ENCODE measurements around the gene BAHCC1.

Gene BAHCC1

DNA sequence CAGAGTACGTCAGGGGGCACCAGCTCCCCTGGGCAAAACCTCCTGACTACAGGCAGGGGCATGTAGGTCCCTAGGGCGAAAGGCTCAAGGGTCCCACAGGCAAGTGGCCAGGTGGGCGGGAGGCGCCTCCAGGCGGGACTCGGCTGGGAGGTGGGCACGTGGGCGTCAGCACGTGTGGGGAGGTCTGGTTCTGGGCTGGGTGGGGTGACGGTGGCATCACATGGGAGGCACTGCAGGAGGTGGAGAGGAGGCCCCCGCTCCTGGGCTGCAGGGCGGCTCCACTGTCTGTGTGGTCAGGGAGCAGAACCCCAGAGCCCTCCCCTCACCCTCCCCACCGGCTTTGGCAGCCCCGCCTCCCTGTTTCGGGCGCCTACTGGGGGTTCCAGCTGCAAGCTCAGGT is 64.6 kb downstream of the BAHCC1 start:
- no peak overlapping the region for H3K4me3 ChIP-seq (ENCODE audit: control insufficient read depth, low read depth, low read length)
- no peak for TF ChIP-seq CTCF (conservative IDR thresholded peaks at IDR 0.05; ENCODE audit: control insufficient read depth, insufficient read depth, low read depth, low read length)
- no peak for DNase-seq (ENCODE audit: low read depth)

GRCh38 chr17:81460856-81461460 is 65.7 kb downstream of the BAHCC1 start:
- TF ChIP-seq CTCF (conservative IDR thresholded peaks at IDR 0.05; ENCODE audit: control insufficient read depth, insufficient read depth, low read depth, low read length), result no peak
- H3K4me3 ChIP-seq (ENCODE audit: control insufficient read depth, low read depth, low read length), result no peak overlapping the region
- DNase-seq (ENCODE audit: low read depth), result no peak

- DNase-seq (ENCODE audit: low read depth), result no peak
- no peak overlapping the region for H3K4me3 ChIP-seq (ENCODE audit: control insufficient read depth, low read depth, low read length)
- TF ChIP-seq CTCF (conservative IDR thresholded peaks at IDR 0.05; ENCODE audit: control insufficient read depth, insufficient read depth, low read depth, low read length), result no peak
Measured at GRCh38 chr17:81461607-81462500, 66.6 kb downstream of the BAHCC1 start.

DNA sequence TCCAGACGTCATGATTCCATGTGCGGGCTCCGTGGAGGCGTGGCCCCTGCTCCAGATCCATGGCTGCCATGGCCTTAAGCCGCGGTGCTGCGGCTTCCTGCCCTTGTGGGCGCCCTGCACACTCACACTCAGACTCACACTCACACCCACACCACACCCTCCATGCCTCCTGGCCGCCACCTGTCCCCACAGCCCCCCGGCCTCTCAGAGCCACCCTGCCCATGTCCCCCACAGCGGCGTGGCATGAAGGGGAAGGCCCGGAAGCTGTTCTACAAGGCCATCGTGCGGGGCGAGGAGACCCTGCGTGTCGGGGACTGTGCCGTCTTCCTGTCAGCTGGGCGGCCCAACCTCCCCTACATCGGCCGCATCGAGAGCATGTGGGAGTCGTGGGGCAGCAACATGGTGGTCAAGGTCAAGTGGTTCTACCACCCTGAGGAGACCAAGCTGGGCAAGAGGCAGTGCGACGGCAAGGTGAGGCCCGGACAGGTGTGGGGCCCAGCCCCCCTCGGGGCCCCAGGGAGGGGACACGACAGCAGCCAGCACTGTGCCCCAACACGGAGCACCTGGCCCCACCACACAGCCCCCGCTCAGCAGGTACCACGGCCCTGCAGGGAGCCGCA is 67.4 kb downstream of the BAHCC1 start:
- H3K4me3 ChIP-seq (ENCODE audit: control insufficient read depth, low read depth, low read length), result no peak overlapping the region
- DNase-seq (ENCODE audit: low read depth), result no peak
- TF ChIP-seq CTCF (conservative IDR thresholded peaks at IDR 0.05; ENCODE audit: control insufficient read depth, insufficient read depth, low read depth, low read length), result no peak

- no peak overlapping the region for H3K4me3 ChIP-seq (ENCODE audit: control insufficient read depth, low read depth, low read length)
- no peak for TF ChIP-seq CTCF (conservative IDR thresholded peaks at IDR 0.05; ENCODE audit: control insufficient read depth, insufficient read depth, low read depth, low read length)
- DNase-seq (ENCODE audit: low read depth), result no peak
Measured at GRCh38 chr17:81463506-81463905, 68.2 kb downstream of the BAHCC1 start.

DNA sequence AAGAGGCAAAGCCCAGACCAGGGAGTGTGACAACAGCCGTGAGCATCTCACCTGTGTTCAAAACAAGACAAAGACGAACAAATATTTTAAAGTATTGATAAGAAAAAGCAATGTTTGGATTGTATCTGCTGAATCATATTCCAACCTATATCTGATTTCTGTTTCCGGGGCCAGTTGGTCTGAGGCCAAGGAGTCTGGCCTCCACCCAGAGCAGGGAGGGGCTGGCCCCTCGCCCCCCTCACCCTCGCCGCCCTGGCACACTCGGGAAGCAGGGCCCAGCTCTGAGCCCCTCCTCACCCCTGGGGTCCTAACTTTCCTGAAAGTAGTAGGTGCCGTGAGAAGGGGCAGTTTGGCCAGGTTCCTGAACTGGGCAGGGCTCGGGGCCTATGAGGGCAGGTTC is 69.3 kb downstream of the BAHCC1 start:
- TF ChIP-seq CTCF (conservative IDR thresholded peaks at IDR 0.05; ENCODE audit: control insufficient read depth, insufficient read depth, low read depth, low read length), result no peak
- no peak for DNase-seq (ENCODE audit: low read depth)
- no peak overlapping the region for H3K4me3 ChIP-seq (ENCODE audit: control insufficient read depth, low read depth, low read length)

All from fibroblast of mammary gland (primary cell).